ENCODE data around the gene TASOR2. TPM values are rescaled to one million over a fixed set of nuclear protein-coding genes. Genes with fewer than 3 reads are reported as not detected.

Gene TASOR2
- total RNA-seq, 1 experiment from 2014 or later = 57.4 TPM

- H3K27me3 ChIP-seq (ENCODE audit: control insufficient read depth, insufficient read depth, low read length) = no peaks in the 10 kb centered on the region
- TF ChIP-seq TCF7L2 (IDR thresholded peaks at IDR 0.05; ENCODE audit: low read depth, low read length) = no peak
- TF ChIP-seq POLR2AphosphoS5 (IDR thresholded peaks at IDR 0.05; ENCODE audit: low read depth, low read length) = no peak
- no peak for TF ChIP-seq SIN3A (IDR thresholded peaks at IDR 0.05; ENCODE audit: borderline replicate concordance, insufficient read depth, low read depth, low read length)
- TF ChIP-seq, protein P1, sequence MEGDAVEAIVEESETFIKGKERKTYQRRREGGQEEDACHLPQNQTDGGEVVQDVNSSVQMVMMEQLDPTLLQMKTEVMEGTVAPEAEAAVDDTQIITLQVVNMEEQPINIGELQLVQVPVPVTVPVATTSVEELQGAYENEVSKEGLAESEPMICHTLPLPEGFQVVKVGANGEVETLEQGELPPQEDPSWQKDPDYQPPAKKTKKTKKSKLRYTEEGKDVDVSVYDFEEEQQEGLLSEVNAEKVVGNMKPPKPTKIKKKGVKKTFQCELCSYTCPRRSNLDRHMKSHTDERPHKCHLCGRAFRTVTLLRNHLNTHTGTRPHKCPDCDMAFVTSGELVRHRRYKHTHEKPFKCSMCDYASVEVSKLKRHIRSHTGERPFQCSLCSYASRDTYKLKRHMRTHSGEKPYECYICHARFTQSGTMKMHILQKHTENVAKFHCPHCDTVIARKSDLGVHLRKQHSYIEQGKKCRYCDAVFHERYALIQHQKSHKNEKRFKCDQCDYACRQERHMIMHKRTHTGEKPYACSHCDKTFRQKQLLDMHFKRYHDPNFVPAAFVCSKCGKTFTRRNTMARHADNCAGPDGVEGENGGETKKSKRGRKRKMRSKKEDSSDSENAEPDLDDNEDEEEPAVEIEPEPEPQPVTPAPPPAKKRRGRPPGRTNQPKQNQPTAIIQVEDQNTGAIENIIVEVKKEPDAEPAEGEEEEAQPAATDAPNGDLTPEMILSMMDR (IDR thresholded peaks at IDR 0.05) = no peak
- no peaks in the 10 kb centered on the region for H3K4me1 ChIP-seq (ENCODE audit: control insufficient read depth, insufficient read depth, low read length)
- H3K27ac ChIP-seq (ENCODE audit: low read length) = no peak overlapping the region
- in situ Hi-C loops (cut with HindIII; ENCODE audit: low pct_unique_long_range_greater_than_20kb, low sequenced_read_pairs) = no loop called here
- H3K9me3 ChIP-seq (ENCODE audit: control insufficient read depth, insufficient read depth, low read depth, low read length) = no peaks in the 10 kb centered on the region
- DNase-seq (ENCODE audit: low read depth, low spot score) = no peak
- no peak overlapping the region for H3K4me3 ChIP-seq (ENCODE audit: low read depth in 2 of 2, low read length in 2 of 2)
- BruUV-seq (replicated peaks) = no TSS peak
- ChIA-PET CTCF (no interaction called here), POLR2A (no interaction called here)
- intact Hi-C loops (cut with micrococcal nuclease; ENCODE audit: unreplicated experiment) = no loop called here
- no peak for ATAC-seq
- no peaks in the 10 kb centered on the region for H3K36me3 ChIP-seq (ENCODE audit: control insufficient read depth, insufficient read depth, low read length)
Observed at GRCh38 chr10:5678397-5679036, 6.1 kb upstream of the TASOR2 start.

DNA sequence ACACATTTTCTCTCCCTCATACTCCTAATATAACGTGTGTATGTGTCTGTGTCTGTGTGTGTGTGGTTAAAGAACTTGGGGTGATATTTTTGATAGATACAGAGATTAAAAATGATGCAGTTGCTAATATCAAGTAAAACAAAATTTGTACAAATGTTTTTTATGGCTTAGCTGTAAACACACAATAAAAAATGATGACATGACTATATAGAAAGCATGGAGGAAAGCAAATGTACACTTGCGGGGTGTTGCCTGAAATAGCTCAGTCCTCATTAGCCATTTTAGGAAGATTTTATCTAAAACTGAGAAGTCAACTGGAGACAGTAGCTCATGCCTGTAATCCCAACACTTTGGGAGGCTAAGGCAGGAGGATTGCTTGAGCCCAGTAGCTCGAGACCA, 5.6 kb upstream of the TASOR2 start:
- Histone ChIP-seq H3K27ac (ENCODE audit: low read length) (no peak overlapping the region), H3K4me3 (ENCODE audit: low read depth in 2 of 2, low read length in 2 of 2) (no peak overlapping the region), H3K36me3 (ENCODE audit: control insufficient read depth, insufficient read depth, low read length) (no peaks in the 10 kb centered on the region), H3K9me3 (ENCODE audit: control insufficient read depth, insufficient read depth, low read depth, low read length) (no peaks in the 10 kb centered on the region), H3K4me1 (ENCODE audit: control insufficient read depth, insufficient read depth, low read length) (peaks cover 4% of the 10 kb centered on the region), H3K27me3 (ENCODE audit: control insufficient read depth, insufficient read depth, low read length) (no peaks in the 10 kb centered on the region)
- TF ChIP-seq REST (IDR thresholded peaks at IDR 0.05; ENCODE audit: insufficient read depth in 1 of 2, low read depth in 2 of 2, low read length in 1 of 2) (no peak), TCF7L2 (IDR thresholded peaks at IDR 0.05; ENCODE audit: low read depth, low read length) (no peak)
- TF ChIP-seq, protein P1 (IDR thresholded peaks at IDR 0.05) = no peak
- intact Hi-C loops (cut with micrococcal nuclease; ENCODE audit: unreplicated experiment) = no loop called here
- no peak for DNase-seq (ENCODE audit: low read depth, low spot score)
- ChIA-PET CTCF (no interaction called here), POLR2A (no interaction called here)
- ATAC-seq = no peak
- no TSS peak for BruUV-seq (replicated peaks)
- in situ Hi-C loops (cut with HindIII; ENCODE audit: low pct_unique_long_range_greater_than_20kb, low sequenced_read_pairs) = no loop called here

Measured in Panc1 (cell line).